Measurements from ENCODE around the gene EHMT1. TPM values are rescaled to one million over a fixed set of nuclear protein-coding genes. Genes with fewer than 3 reads are reported as not detected.

EHMT1 gene
- total RNA-seq, 2 experiments from 2014 or later: 145 to 295 TPM

GRCh38 chr9:137688261-137688660 lies 69.5 kb downstream of the EHMT1 start:
- H3K79me2 ChIP-seq (ENCODE audit: insufficient read depth, low read depth, low read length): peaks cover 99% of the 10 kb centered on the region
- no peaks in the 10 kb centered on the region for H4K20me1 ChIP-seq (ENCODE audit: insufficient read depth, low read length)
- no peak overlapping the region for H3K27ac ChIP-seq (ENCODE audit: low read depth, low read length, poor library complexity, severe bottlenecking)
- CTCF ChIA-PET (ENCODE audit: unreplicated experiment): no interaction called here
- peaks cover 63% of the 10 kb centered on the region for H3K36me3 ChIP-seq (ENCODE audit: insufficient read depth, low read length)
- intact Hi-C loops (cut with micrococcal nuclease; ENCODE audit: unreplicated experiment): no loop called here
- POLR2A ChIA-PET: interaction anchor here (0.7 kb wide), 1 partner anchor 51 kb away, joined by 3 read pairs; no protein-coding TSS in a partner anchor
- DNase-seq (ENCODE audit: low spot score): no peak
- TF ChIP-seq CTCF (conservative IDR thresholded peaks at IDR 0.05; ENCODE audit: low read length): no peak
- no peak for TF ChIP-seq EZH2phosphoT487 (IDR thresholded peaks at IDR 0.05; ENCODE audit: borderline replicate concordance, low read depth, low read length)
- no TSS peak for BruUV-seq (replicated peaks)
- H3K4me1 ChIP-seq (ENCODE audit: insufficient read depth, low read length, poor library complexity, severe bottlenecking): peaks cover 45% of the 10 kb centered on the region
- H3K4me2 ChIP-seq (ENCODE audit: low read length): no peak overlapping the region
- no peak overlapping the region for H2AFZ ChIP-seq (ENCODE audit: low read length)
- no peak overlapping the region for H3K4me3 ChIP-seq (ENCODE audit: low read depth, low read length, poor library complexity, severe bottlenecking)
- H3K9me3 ChIP-seq (ENCODE audit: low read length): peaks cover 9% of the 10 kb centered on the region; the same call in 1 of the 2 replicates
- H3K9me2 ChIP-seq (ENCODE audit: insufficient read depth, low read length): no peaks in the 10 kb centered on the region

GRCh38 chr9:137688725-137689124 lies 69.9 kb downstream of the EHMT1 start:
- Histone ChIP-seq H4K20me1 (ENCODE audit: insufficient read depth, low read length) (no peaks in the 10 kb centered on the region), H3K36me3 (ENCODE audit: insufficient read depth, low read length) (peaks cover 63% of the 10 kb centered on the region)
- CTCF ChIA-PET (ENCODE audit: unreplicated experiment): no interaction called here

More at GRCh38 chr9:137688725-137689124, 69.9 kb downstream of the EHMT1 start:
- peaks cover 40% of the 10 kb centered on the region for H3K4me1 ChIP-seq (ENCODE audit: insufficient read depth, low read length, poor library complexity, severe bottlenecking)
- H3K4me2 ChIP-seq (ENCODE audit: low read length): no peak overlapping the region
- POLR2A ChIA-PET: interaction anchor here (1.4 to 1.6 kb wide), 2 partner anchors 52 to 62 kb away, joined by 3 to 4 read pairs; no protein-coding TSS in a partner anchor
- no peaks in the 10 kb centered on the region for H3K9me2 ChIP-seq (ENCODE audit: insufficient read depth, low read length)
- H3K27ac ChIP-seq (ENCODE audit: low read depth, low read length, poor library complexity, severe bottlenecking): no peak overlapping the region
- intact Hi-C loops (cut with micrococcal nuclease; ENCODE audit: unreplicated experiment): no loop called here
- DNase-seq (ENCODE audit: low spot score): no peak
- no TSS peak for BruUV-seq (replicated peaks)
- H3K79me2 ChIP-seq (ENCODE audit: insufficient read depth, low read depth, low read length): peaks cover 96% of the 10 kb centered on the region
- TF ChIP-seq EZH2phosphoT487 (IDR thresholded peaks at IDR 0.05; ENCODE audit: borderline replicate concordance, low read depth, low read length) (no peak), CTCF (conservative IDR thresholded peaks at IDR 0.05; ENCODE audit: low read length) (no peak)
- H3K9me3 ChIP-seq (ENCODE audit: low read length): peaks cover 9% of the 10 kb centered on the region; the same call in 1 of the 2 replicates
- H3K4me3 ChIP-seq (ENCODE audit: low read depth, low read length, poor library complexity, severe bottlenecking): no peak overlapping the region
- no peak overlapping the region for H2AFZ ChIP-seq (ENCODE audit: low read length)
